ENCODE results near the gene SNX14. TPM values are rescaled to one million over a fixed set of nuclear protein-coding genes. Genes with fewer than 3 reads are reported as not detected.

The SNX14 gene
- total and polyA plus RNA-seq, 2 of the 8 experiments (the other 6 are each of a cell fraction or from before 2014, with no cell fraction given) = 11.9 to 24.2 TPM

- H3K4me2 ChIP-seq (ENCODE audit: insufficient read depth in 1 of 2, low read depth in 2 of 2, low read length in 2 of 2) = no peak overlapping the region
- H3K9me3 ChIP-seq (ENCODE audit: insufficient read depth in 2 of 2, low read depth in 1 of 2, low read length in 1 of 2) = no peaks in the 10 kb centered on the region
- H3K27me3 ChIP-seq (replicated peaks in 1 of 4; ENCODE audit: control insufficient read depth in 3 of 4, extremely low read depth in 1 of 4, insufficient read depth in 3 of 4, low read length in 3 of 4) = no peaks in the 10 kb centered on the region
- no peak overlapping the region for H3K4ac ChIP-seq (replicated peaks; ENCODE audit: insufficient read length, low read depth, low read length)
- no peak overlapping the region for H4K8ac ChIP-seq (ENCODE audit: extremely low read depth, insufficient read depth, low read length)
- H2BK15ac ChIP-seq (ENCODE audit: low read length) = no peak overlapping the region
- no peak overlapping the region for H3K4me3 ChIP-seq (ENCODE audit: extremely low read depth in 1 of 4, insufficient read depth in 2 of 4, low read depth in 3 of 4, low read length in 4 of 4)
- H2AK5ac ChIP-seq (ENCODE audit: low read depth, low read length) = no peak overlapping the region
- H2BK120ac ChIP-seq (replicated peaks; ENCODE audit: low read depth, low read length) = no peak overlapping the region
- no peak overlapping the region for H4K5ac ChIP-seq (ENCODE audit: insufficient read length, low read depth, low read length)
- 78% methylated on average over 4 of the region's 4 CpGs; no CpG with 5 or more reads in 1 of the 2 experiments for WGBS, 2 experiments (ENCODE audit: extremely low coverage in 1 of 2, insufficient coverage in 1 of 2, insufficient read length in 1 of 2, insufficient replicate concordance in 2 of 2, low coverage in 1 of 2, low lambda C conversion rate in 2 of 2, missing lambda C conversion rate in 1 of 2)
- no peaks in the 10 kb centered on the region for H3K79me1 ChIP-seq (ENCODE audit: low read depth, low read length)
- H3K79me2 ChIP-seq (ENCODE audit: control insufficient read depth in 1 of 2, insufficient read depth in 2 of 2, low read length in 2 of 2) = no peaks in the 10 kb centered on the region
- no peak for DNase-seq (ENCODE audit: low read depth in 1 of 2, low spot score in 2 of 2)
- H3K27ac ChIP-seq (ENCODE audit: low read depth, low read length) = no peak overlapping the region
- no peak overlapping the region for H3K23ac ChIP-seq (ENCODE audit: insufficient read length)
- H3K14ac ChIP-seq (ENCODE audit: insufficient read length) = no peak overlapping the region
- no peak overlapping the region for H3K18ac ChIP-seq (ENCODE audit: extremely low read depth, low read length)
- H2BK5ac ChIP-seq (ENCODE audit: low read depth, low read length) = no peak overlapping the region
- POLR2A ChIA-PET (ENCODE audit: partially characterized antibody) = no interaction called here
- no peak overlapping the region for H2AFZ ChIP-seq (ENCODE audit: low read length)
- CTCF ChIA-PET (ENCODE audit: partially characterized antibody) = interaction anchor here (1.6 to 10.5 kb wide), 3 partner anchors 12 to 82 kb away, joined by 3 to 99 read pairs (median 10); no protein-coding TSS in a partner anchor
- H3K56ac ChIP-seq (replicated peaks; ENCODE audit: insufficient read length, low read depth, low read length) = no peak overlapping the region
- no peak for FAIRE-seq
- no peak overlapping the region for H2BK12ac ChIP-seq (ENCODE audit: low read depth, low read length)
- no peaks in the 10 kb centered on the region for H3K23me2 ChIP-seq (ENCODE audit: low read depth, low read length)
- no peaks in the 10 kb centered on the region for H3K36me3 ChIP-seq (ENCODE audit: control insufficient read depth in 2 of 4, insufficient read depth in 4 of 4, low read length in 3 of 4)
- H2BK20ac ChIP-seq (ENCODE audit: low read length) = no peak overlapping the region
- no peak overlapping the region for H3K9ac ChIP-seq (replicated peaks in 1 of 4; ENCODE audit: extremely low read depth in 1 of 4, low read depth in 3 of 4, low read length in 3 of 4)
- H4K91ac ChIP-seq (replicated peaks; ENCODE audit: insufficient read length, low read length) = no peak overlapping the region
- no peaks in the 10 kb centered on the region for H4K20me1 ChIP-seq (replicated peaks in 1 of 2; ENCODE audit: control insufficient read depth in 1 of 2, insufficient read depth in 2 of 2, low read length in 2 of 2)
- H3K4me1 ChIP-seq (replicated peaks in 1 of 4; ENCODE audit: control insufficient read depth in 3 of 4, insufficient read depth in 4 of 4, low read length in 3 of 4) = 0 out of 7 replicates have a peak, but pooled peaks cover 0 to 4% (median 0%) of the 10 kb centered on the region in 4 experiments
- no peak for TF ChIP-seq TCF12 (IDR thresholded peaks at IDR 0.05; ENCODE audit: low read depth, low read length)
- TF ChIP-seq ASH2L (IDR thresholded peaks at IDR 0.05; ENCODE audit: low read length) = no peak
- TF ChIP-seq SP2 (IDR thresholded peaks at IDR 0.05; ENCODE audit: low read length) = no peak
- TF ChIP-seq FOSL1 (IDR thresholded peaks at IDR 0.05; ENCODE audit: insufficient read depth, low read depth, low read length) = no peak
- TF ChIP-seq RNF2 (IDR thresholded peaks at IDR 0.05; ENCODE audit: borderline replicate concordance, low read depth, low read length, missing control alignments, poor library complexity, severe bottlenecking) = no peak
- TF ChIP-seq KDM5A (IDR thresholded peaks at IDR 0.05; ENCODE audit: low read length) = no peak
- no peak for TF ChIP-seq MAX (IDR thresholded peaks at IDR 0.05)
- no peak for TF ChIP-seq ATF2 (IDR thresholded peaks at IDR 0.05; ENCODE audit: low read length)
- TF ChIP-seq SIX5 (IDR thresholded peaks at IDR 0.05; ENCODE audit: low read depth, low read length) = no peak
- no peak for TF ChIP-seq EZH2 (IDR thresholded peaks at IDR 0.05; ENCODE audit: low read depth, low read length, severe bottlenecking)
- TF ChIP-seq JUND (IDR thresholded peaks at IDR 0.05; ENCODE audit: low read length) = no peak
- TF ChIP-seq BACH1 (IDR thresholded peaks at IDR 0.05; ENCODE audit: low read length) = no peak
- TF ChIP-seq SIRT6 (IDR thresholded peaks at IDR 0.05; ENCODE audit: low read length) = no peak
Measured at GRCh38 chr6:85464722-85465150, 128.9 kb downstream of the SNX14 start.

Data from H1 (cell line).